DMS 273 treated with DMSO at 0.1 percent for 48 hours (cell line): ENCODE data around the gene PRR23B.
"Not testable (repeated sequence)": the region's sequence is repeated elsewhere in the genome, so short reads cannot be mapped to it uniquely, and the experiment has no call there.

Source experiments
- DNase-seq: peaks from one replicate; lab custom pipeline; 2025; lab: John Stamatoyannopoulos, UW

PRR23B gene

GRCh38 chr3:139020868-139021234 lies at the start of gene PRR23B:
Gene PRR23B, minus strand, starts transcription at chr3:139020926. Its CDS starts 265 bp downstream, at chr3:139020661.
- DNase-seq, result no peak

- DNase-seq, result no peak
Observed at GRCh38 chr3:139062918-139063317, 42.2 kb upstream of the PRR23B start.

GRCh38 chr3:139052802-139053600 lies 32.3 kb upstream of the PRR23B start:
- no peak for DNase-seq

- DNase-seq, result no peak
Observed at GRCh38 chr3:139044366-139045210, 23.9 kb upstream of the PRR23B start, which contains the start of gene PRR23C. Gene PRR23C, minus strand, starts transcription at chr3:139044892. Its CDS starts 272 bp downstream, at chr3:139044620.

- DNase-seq, result no peak
Observed at GRCh38 chr3:139043554-139044365, 23.0 kb upstream of the PRR23B start.

- DNase-seq, result no peak
Observed at GRCh38 chr3:139037478-139037877, 16.8 kb upstream of the PRR23B start.

GRCh38 chr3:139032326-139033002 lies 11.7 kb upstream of the PRR23B start:
- DNase-seq, result no peak

- DNase-seq, result not testable (repeated sequence)
Observed at GRCh38 chr3:139030576-139030975, 9.8 kb upstream of the PRR23B start.

GRCh38 chr3:139024968-139025367 lies 4.2 kb upstream of the PRR23B start:
- no peak for DNase-seq

GRCh38 chr3:139020036-139020867 lies 474 bp downstream of the PRR23B start:
- DNase-seq, result no peak

GRCh38 chr3:139016430-139017048 lies 4.2 kb downstream of the PRR23B start:
- DNase-seq, result no peak

GRCh38 chr3:139006051-139006716 lies 14.5 kb downstream of the PRR23B start, which contains the start of gene PRR23A:
Gene PRR23A, minus strand, starts transcription at chr3:139006268. Its CDS starts 0 bp downstream, at chr3:139006268.
- no peak for DNase-seq

GRCh38 chr3:139005356-139005993 lies 15.3 kb downstream of the PRR23B start:
- DNase-seq, result no peak

- no peak for DNase-seq
Observed at GRCh38 chr3:138995706-138996105, 25.0 kb downstream of the PRR23B start.

- no peak for DNase-seq
Observed at GRCh38 chr3:138987181-138987580, 33.5 kb downstream of the PRR23B start.

GRCh38 chr3:138985932-138986331 lies 34.8 kb downstream of the PRR23B start:
- no peak for DNase-seq

- no peak for DNase-seq
Observed at GRCh38 chr3:138984816-138985215, 35.9 kb downstream of the PRR23B start.

GRCh38 chr3:138976047-138976446 lies 44.7 kb downstream of the PRR23B start:
- DNase-seq, result no peak

GRCh38 chr3:138975351-138975750 lies 45.4 kb downstream of the PRR23B start:
- DNase-seq, result no peak
